Activated CD8-positive, alpha-beta T cell treated with anti-CD3 and anti-CD28 coated beads, Interleukin-2, amount 10 ng/mL, durations not matched to agents 7 days and 5 days (primary cell): ENCODE data around the gene CACNA1I. TPM values are rescaled to one million over a fixed set of nuclear protein-coding genes. Genes with fewer than 3 reads are reported as not detected.

Source experiments
- ATAC-seq: fragments of 150-1000 bp; cut with Tn5 transposase; one replicate; pipeline ENCODE4 v1.10.0; 2021; ENCODE audit warnings: moderate library complexity
- CTCF ChIA-PET: fragments of 350-600 bp; sonication (Branson Sonifier 250); formaldehyde crosslinking; loops from one replicate; lab custom pipeline; 2021; ENCODE audit warnings: antibody characterized with exemption; lab: Charles Lee
- POLR2A ChIA-PET: fragments of 350-600 bp; sonication (Branson Sonifier 250); formaldehyde crosslinking; loops from one replicate; lab custom pipeline; 2021; ENCODE audit warnings: antibody characterized with exemption; lab: Charles Lee
- DNase-seq: peaks from one replicate; pipeline ENCODE4 v3.0.0-alpha.2; 2020
- H3K27ac Mint-ChIP-seq: one replicate; pipeline ENCODE4 v1.8.0; 2021; ENCODE audit warnings: mild to moderate bottlenecking, mixed read lengths
- H3K27me3 Mint-ChIP-seq: one replicate; pipeline ENCODE4 v1.8.0; 2021; ENCODE audit warnings: low read depth, mixed read lengths
- H3K36me3 Mint-ChIP-seq: one replicate; pipeline ENCODE4 v1.8.0; 2021; ENCODE audit warnings: low read depth, mixed read lengths
- H3K4me1 Mint-ChIP-seq: one replicate; pipeline ENCODE4 v1.8.0; 2021; ENCODE audit warnings: low read depth, mixed read lengths
- H3K4me3 Mint-ChIP-seq: one replicate; pipeline ENCODE4 v1.8.0; 2021; ENCODE audit warnings: mild to moderate bottlenecking, mixed read lengths
- H3K9me3 Mint-ChIP-seq: one replicate; pipeline ENCODE4 v1.8.0; 2022; ENCODE audit warnings: mixed read lengths; ENCODE audit not compliant: insufficient read depth
- total RNA-seq, 2 experiments: library from RNA; stranded (reverse); gene quantifications; one replicate each; pipeline ENCODE4 v1.2.3, GENCODE V29; 2021

Gene CACNA1I
- total RNA-seq, 2 experiments from 2014 or later: 0.60 to 0.74 TPM

GRCh38 chr22:39603345-39603744 lies 32.8 kb downstream of the CACNA1I start:
- Mint-ChIP-seq H3K36me3 (peaks cover 12% of the 10 kb centered on the region), H3K4me1 (peaks cover 29% of the 10 kb centered on the region), H3K9me3 (peaks cover 18% of the 10 kb centered on the region), H3K4me3 (no peak overlapping the region), H3K27ac (peak overlapping the region; percentile 66), H3K27me3 (peaks cover 28% of the 10 kb centered on the region)
- ChIA-PET POLR2A (no interaction called here), CTCF (no interaction called here)
- ATAC-seq (no peak), DNase-seq (no peak)

- Mint-ChIP-seq H3K9me3 (no peaks in the 10 kb centered on the region), H3K36me3 (no peaks in the 10 kb centered on the region), H3K4me1 (peaks cover 15% of the 10 kb centered on the region), H3K27ac (no peak overlapping the region), H3K27me3 (peaks cover 30% of the 10 kb centered on the region), H3K4me3 (no peak overlapping the region)
- no peak for DNase-seq
- POLR2A ChIA-PET: no interaction called here
- CTCF ChIA-PET: interaction anchor here (0.8 to 1.5 kb wide), 2 partner anchors 12 to 415 kb away, joined by 3 read pairs; no protein-coding TSS in a partner anchor
- no peak for ATAC-seq
These were observed 39.7 kb downstream of the CACNA1I start for GRCh38 chr22:39610246-39610645.

- Mint-ChIP-seq H3K27me3 (peaks cover 30% of the 10 kb centered on the region), H3K27ac (no peak overlapping the region), H3K4me1 (peaks cover 15% of the 10 kb centered on the region), H3K4me3 (no peak overlapping the region), H3K36me3 (no peaks in the 10 kb centered on the region), H3K9me3 (no peaks in the 10 kb centered on the region)
- POLR2A ChIA-PET: no interaction called here
- DNase-seq (no peak), ATAC-seq (no peak)
- CTCF ChIA-PET: interaction anchor here (0.8 to 1.5 kb wide), 3 partner anchors 11 to 414 kb away, joined by 3 to 4 read pairs (median 3); no protein-coding TSS in a partner anchor
These were observed 40.2 kb downstream of the CACNA1I start for GRCh38 chr22:39610766-39611165.

- POLR2A ChIA-PET: no interaction called here
These were observed 40.8 kb downstream of the CACNA1I start for GRCh38 chr22:39611360-39611759.

GRCh38 chr22:39612811-39613548 lies 42.4 kb downstream of the CACNA1I start:
- H3K4me3 Mint-ChIP-seq: peak overlapping the region; percentile 41
- no peaks in the 10 kb centered on the region for H3K9me3 Mint-ChIP-seq
- ChIA-PET POLR2A (no interaction called here), CTCF (interaction anchor here (1.0 kb wide), 1 partner anchor 412 kb away, joined by 4 read pairs; no protein-coding TSS in a partner anchor)
- ATAC-seq (peak; percentile 47), DNase-seq (no peak)
- peaks cover 17% of the 10 kb centered on the region for H3K4me1 Mint-ChIP-seq
- peaks cover 28% of the 10 kb centered on the region for H3K27me3 Mint-ChIP-seq
- H3K36me3 Mint-ChIP-seq: no peaks in the 10 kb centered on the region
- no peak overlapping the region for H3K27ac Mint-ChIP-seq

More at GRCh38 chr22:39611360-39611759, 40.8 kb downstream of the CACNA1I start:
- Mint-ChIP-seq H3K27me3 (peaks cover 32% of the 10 kb centered on the region), H3K4me1 (peaks cover 15% of the 10 kb centered on the region), H3K36me3 (no peaks in the 10 kb centered on the region), H3K9me3 (no peaks in the 10 kb centered on the region), H3K4me3 (no peak overlapping the region), H3K27ac (no peak overlapping the region)
- CTCF ChIA-PET: interaction anchor here (1.2 to 1.5 kb wide), 2 partner anchors 11 to 413 kb away, joined by 3 to 4 read pairs; no protein-coding TSS in a partner anchor
- ATAC-seq: no peak
- no peak for DNase-seq

- H3K27ac Mint-ChIP-seq: no peak overlapping the region
- no peak overlapping the region for H3K4me3 Mint-ChIP-seq
- H3K27me3 Mint-ChIP-seq: peaks cover 29% of the 10 kb centered on the region
- no peak for DNase-seq
- H3K36me3 Mint-ChIP-seq: no peaks in the 10 kb centered on the region
- peaks cover 17% of the 10 kb centered on the region for H3K4me1 Mint-ChIP-seq
- ChIA-PET CTCF (interaction anchor here (1.0 kb wide), 1 partner anchor 411 kb away, joined by 4 read pairs; no protein-coding TSS in a partner anchor), POLR2A (no interaction called here)
- no peak for ATAC-seq
- no peaks in the 10 kb centered on the region for H3K9me3 Mint-ChIP-seq
These were observed 43.0 kb downstream of the CACNA1I start for GRCh38 chr22:39613549-39613921.

- no peaks in the 10 kb centered on the region for H3K36me3 Mint-ChIP-seq
- no peak for ATAC-seq
- peaks cover 17% of the 10 kb centered on the region for H3K4me1 Mint-ChIP-seq
- ChIA-PET POLR2A (no interaction called here), CTCF (no interaction called here)
- no peak for DNase-seq
- peaks cover 24% of the 10 kb centered on the region for H3K27me3 Mint-ChIP-seq
- H3K27ac Mint-ChIP-seq: no peak overlapping the region
- H3K9me3 Mint-ChIP-seq: no peaks in the 10 kb centered on the region
- H3K4me3 Mint-ChIP-seq: no peak overlapping the region
These were observed 43.9 kb downstream of the CACNA1I start for GRCh38 chr22:39614442-39614841.

- H3K4me3 Mint-ChIP-seq: no peak overlapping the region
- peaks cover 17% of the 10 kb centered on the region for H3K4me1 Mint-ChIP-seq
- H3K27me3 Mint-ChIP-seq: peaks cover 22% of the 10 kb centered on the region
- CTCF ChIA-PET: interaction anchor here (1.8 kb wide), 1 partner anchor 409 kb away, joined by 4 read pairs; no protein-coding TSS in a partner anchor
- POLR2A ChIA-PET: no interaction called here
- H3K36me3 Mint-ChIP-seq: no peaks in the 10 kb centered on the region
- DNase-seq: no peak
- H3K9me3 Mint-ChIP-seq: no peaks in the 10 kb centered on the region
- no peak for ATAC-seq
- no peak overlapping the region for H3K27ac Mint-ChIP-seq
These were observed 45.5 kb downstream of the CACNA1I start for GRCh38 chr22:39616051-39616450.

GRCh38 chr22:39616781-39617180 lies 46.2 kb downstream of the CACNA1I start:
- no peak overlapping the region for H3K27ac Mint-ChIP-seq
- no peak overlapping the region for H3K4me3 Mint-ChIP-seq
- DNase-seq (no peak), ATAC-seq (no peak)
- peaks cover 17% of the 10 kb centered on the region for H3K4me1 Mint-ChIP-seq
- peaks cover 21% of the 10 kb centered on the region for H3K27me3 Mint-ChIP-seq
- H3K9me3 Mint-ChIP-seq: no peaks in the 10 kb centered on the region
- CTCF ChIA-PET: interaction anchor here (1.8 kb wide), 1 partner anchor 408 kb away, joined by 4 read pairs; no protein-coding TSS in a partner anchor
- no peaks in the 10 kb centered on the region for H3K36me3 Mint-ChIP-seq
- POLR2A ChIA-PET: no interaction called here

GRCh38 chr22:39617342-39617741 lies 46.8 kb downstream of the CACNA1I start:
- Mint-ChIP-seq H3K4me3 (no peak overlapping the region), H3K4me1 (peaks cover 15% of the 10 kb centered on the region), H3K27me3 (peaks cover 18% of the 10 kb centered on the region), H3K27ac (no peak overlapping the region), H3K36me3 (no peaks in the 10 kb centered on the region), H3K9me3 (no peaks in the 10 kb centered on the region)
- ChIA-PET CTCF (no interaction called here), POLR2A (no interaction called here)
- no peak for DNase-seq
- no peak for ATAC-seq

GRCh38 chr22:39617970-39618757 lies 47.6 kb downstream of the CACNA1I start:
- Mint-ChIP-seq H3K9me3 (no peaks in the 10 kb centered on the region), H3K4me1 (peaks cover 7% of the 10 kb centered on the region), H3K27me3 (peaks cover 16% of the 10 kb centered on the region), H3K27ac (no peak overlapping the region), H3K4me3 (no peak overlapping the region), H3K36me3 (no peaks in the 10 kb centered on the region)
- DNase-seq (no peak), ATAC-seq (no peak)
- ChIA-PET POLR2A (no interaction called here), CTCF (no interaction called here)
